ENCODE results near the gene SLC49A3. TPM values are rescaled to one million over a fixed set of nuclear protein-coding genes. Genes with fewer than 3 reads are reported as not detected.
"Not testable (repeated sequence)": the region's sequence is repeated elsewhere in the genome, so short reads cannot be mapped to it uniquely, and the experiment has no call there.

Gene SLC49A3
- total RNA-seq, 2 donors from 2014 or later = 8.0 to 8.2 TPM

GRCh38 chr4:637536-638280 is 51.2 kb downstream of the SLC49A3 start:
- Histone ChIP-seq H3K4me1 (no peaks in the 10 kb centered on the region), H3K4me3 (no peak overlapping the region), H3K9me3 (no peaks in the 10 kb centered on the region), H3K27me3 (no peaks in the 10 kb centered on the region), H3K27ac (no peak overlapping the region), H3K36me3 (replicated peaks in 1 of 2; ENCODE audit: insufficient read depth in 1 of 2, low read depth in 2 of 2) (no peaks in the 10 kb centered on the region)
- no peak for TF ChIP-seq CTCF (IDR thresholded peaks at IDR 0.05)
- no peak for TF ChIP-seq POLR2A (IDR thresholded peaks at IDR 0.05)
- DNase-seq (no peak), ATAC-seq (no peak)
- intact Hi-C loops (cut with DNase I) = no loop called here
- WGBS, 2 donors = 46 to 59% methylated on average over 13 to 32 of the region's 32 CpGs

- no peak overlapping the region for H3K4me3 ChIP-seq
- ATAC-seq (no peak), DNase-seq (no peak)
- H3K27ac ChIP-seq = no peak overlapping the region
- WGBS, 2 donors = 25 to 46% methylated on average over 5 to 13 of the region's 13 CpGs
- TF ChIP-seq POLR2A (IDR thresholded peaks at IDR 0.05) (no peak), CTCF (IDR thresholded peaks at IDR 0.05) (no peak)
- no peaks in the 10 kb centered on the region for H3K4me1 ChIP-seq
- H3K36me3 ChIP-seq (replicated peaks in 1 of 2; ENCODE audit: insufficient read depth in 1 of 2, low read depth in 2 of 2) = no peaks in the 10 kb centered on the region
- no peaks in the 10 kb centered on the region for H3K27me3 ChIP-seq
- no peaks in the 10 kb centered on the region for H3K9me3 ChIP-seq
- intact Hi-C loops (cut with DNase I) = no loop called here
Observed at GRCh38 chr4:636628-637159, 52.3 kb downstream of the SLC49A3 start.

- WGBS, 2 donors = 63 to 68% methylated on average over 20 to 22 of the region's 22 CpGs
- no peaks in the 10 kb centered on the region for H3K9me3 ChIP-seq
- no peaks in the 10 kb centered on the region for H3K4me1 ChIP-seq
- ATAC-seq = no peak
- TF ChIP-seq POLR2A (IDR thresholded peaks at IDR 0.05) (no peak), CTCF (IDR thresholded peaks at IDR 0.05) (no peak)
- no peak overlapping the region for H3K4me3 ChIP-seq
- no peak for DNase-seq
- intact Hi-C loops (cut with DNase I) = no loop called here
- no peaks in the 10 kb centered on the region for H3K36me3 ChIP-seq (replicated peaks in 1 of 2; ENCODE audit: insufficient read depth in 1 of 2, low read depth in 2 of 2)
- no peak overlapping the region for H3K27ac ChIP-seq
- no peaks in the 10 kb centered on the region for H3K27me3 ChIP-seq
Observed at GRCh38 chr4:635851-636627, 52.9 kb downstream of the SLC49A3 start.

- H3K9me3 ChIP-seq; DNase-seq; H3K4me3 ChIP-seq; ATAC-seq; H3K27ac ChIP-seq; H3K36me3 ChIP-seq (replicated peaks in 1 of 2; ENCODE audit: insufficient read depth in 1 of 2, low read depth in 2 of 2); H3K4me1 ChIP-seq; H3K27me3 ChIP-seq; intact Hi-C loops (cut with DNase I): not testable (repeated sequence)
- WGBS, 2 donors = 75 to 81% methylated on average over 37 to 46 of the region's 46 CpGs
Observed at GRCh38 chr4:635066-635835, 53.7 kb downstream of the SLC49A3 start.

GRCh38 chr4:634599-634985 is 54.4 kb downstream of the SLC49A3 start:
- Histone ChIP-seq H3K4me1 (no peaks in the 10 kb centered on the region), H3K27ac (no peak overlapping the region), H3K27me3 (no peaks in the 10 kb centered on the region), H3K36me3 (replicated peaks in 1 of 2; ENCODE audit: insufficient read depth in 1 of 2, low read depth in 2 of 2) (no peaks in the 10 kb centered on the region), H3K9me3 (no peaks in the 10 kb centered on the region), H3K4me3 (no peak overlapping the region)
- 67 to 69% methylated on average over 22 of the region's 23 CpGs for WGBS, 2 donors
- intact Hi-C loops (cut with DNase I) = no loop called here
- ATAC-seq (no peak), DNase-seq (no peak)
- TF ChIP-seq CTCF (IDR thresholded peaks at IDR 0.05) (no peak), POLR2A (IDR thresholded peaks at IDR 0.05) (no peak)
